Measurements from ENCODE around the gene TMEM30B.

The TMEM30B gene

GRCh38 chr14:61229475-61229888 lies 51.7 kb downstream of the TMEM30B start:
- peak; percentile 22 to 74 for DNase-seq

GRCh38 chr14:61227884-61228591 lies 53.1 kb downstream of the TMEM30B start:
- DNase-seq, result no peak
